Smooth muscle cell (in vitro differentiated cells): ENCODE measurements around the gene GINS1. TPM values are rescaled to one million over a fixed set of nuclear protein-coding genes. Genes with fewer than 3 reads are reported as not detected.

Source experiments
- DNase-seq: peaks from one replicate; lab custom pipeline; 2025; ENCODE audit not compliant: unreplicated experiment; lab: John Stamatoyannopoulos, UW
- H2AFZ ChIP-seq: fragments of 200-600 bp; sonication (generic); 2 replicates; pipeline ENCODE4 v1.6.0; 2016; ENCODE audit warnings: antibody characterized with exemption, low read depth, mild to moderate bottlenecking
- H3F3A ChIP-seq: fragments of 200-600 bp; sonication (generic); 2 replicates; pipeline ENCODE4 v1.6.0; 2017; ENCODE audit warnings: antibody characterized with exemption, low read depth
- H3K27ac ChIP-seq: fragments of 200-600 bp; sonication (generic); 2 replicates; pipeline ENCODE4 v1.5.1; 2016; ENCODE audit warnings: low read depth, mild to moderate bottlenecking
- H3K27me3 ChIP-seq: fragments of 200-600 bp; sonication (generic); 2 replicates; pipeline ENCODE4 v1.6.1; 2016; ENCODE audit warnings: low read depth, mild to moderate bottlenecking
- H3K36me3 ChIP-seq: fragments of 200-600 bp; sonication (generic); 2 replicates; pipeline ENCODE4 v1.5.1; 2016; ENCODE audit warnings: low read depth
- H3K4me1 ChIP-seq: fragments of 200-600 bp; sonication (generic); 2 replicates; pipeline ENCODE4 v1.5.1; 2016; ENCODE audit warnings: low read depth
- H3K4me2 ChIP-seq: fragments of 200-600 bp; sonication (generic); 2 replicates; pipeline ENCODE4 v1.6.0; 2016; ENCODE audit warnings: mild to moderate bottlenecking
- H3K4me3 ChIP-seq: fragments of 200-600 bp; sonication (generic); 2 replicates; pipeline ENCODE4 v1.5.1; 2016; ENCODE audit warnings: mild to moderate bottlenecking
- H3K79me2 ChIP-seq: fragments of 200-600 bp; sonication (generic); 2 replicates; pipeline ENCODE4 v1.6.0; 2016; ENCODE audit warnings: low read depth, mild to moderate bottlenecking
- H3K9ac ChIP-seq: fragments of 200-600 bp; sonication (generic); 2 replicates; pipeline ENCODE4 v1.6.0; 2016; ENCODE audit warnings: low read depth
- H3K9me3 ChIP-seq: fragments of 200-600 bp; sonication (generic); replicated peaks from 2 replicates; pipeline ENCODE4 v1.5.1; 2016; ENCODE audit warnings: low read depth
- H4K20me1 ChIP-seq: fragments of 200-600 bp; sonication (generic); 2 replicates; pipeline ENCODE4 v1.6.0; 2016; ENCODE audit warnings: low read depth
- CTCF ChIP-seq: fragments of 200-600 bp; sonication (generic); IDR thresholded peaks from 2 replicates; pipeline ENCODE4 v1.5.1; 2017; ENCODE audit warnings: borderline replicate concordance, mild to moderate bottlenecking, antibody characterized with exemption; ENCODE audit not compliant: insufficient read depth, poor library complexity, severe bottlenecking
- WGBS: methylation state at CpG from one replicate; pipeline ENCODE4 v1.1.7; 2016; ENCODE audit warnings: low lambda C conversion rate; 5-methylcytosine and 5-hydroxymethylcytosine counted together
- polyA plus RNA-seq: library from polyadenylated mRNA; unstranded; fragments of >200 nt; fragmentation: Nextera tagmentation; extraction: Ambion mirVana; gene quantifications from 2 replicates; pipeline ENCODE4 v1.2.1, GENCODE V29; 2016
- total RNA-seq: library from RNA; depleted of rRNA; stranded (reverse); fragments of >200 nt; gene quantifications from 2 replicates; pipeline ENCODE4 v1.2.3, GENCODE V29; 2014

Gene GINS1
- total and polyA plus RNA-seq, 2 experiments from 2014 or later: 5.9 to 9.3 TPM

GRCh38 chr20:25487975-25488374 lies 80.5 kb downstream of the GINS1 start:
- no peak overlapping the region for H3K4me2 ChIP-seq
- WGBS: 100% methylated on average over 11 of the region's 11 CpGs
- H3F3A ChIP-seq: no peaks in the 10 kb centered on the region
- H3K9ac ChIP-seq: no peak overlapping the region
- no peak for TF ChIP-seq CTCF
- no peaks in the 10 kb centered on the region for H3K79me2 ChIP-seq
- H3K4me1 ChIP-seq: no peaks in the 10 kb centered on the region
- no peak for DNase-seq
- no peaks in the 10 kb centered on the region for H3K27me3 ChIP-seq
- no peaks in the 10 kb centered on the region for H3K9me3 ChIP-seq
- no peak overlapping the region for H3K27ac ChIP-seq
- H3K36me3 ChIP-seq: peaks cover 4% of the 10 kb centered on the region
- H4K20me1 ChIP-seq: peaks cover 8% of the 10 kb centered on the region
- H3K4me3 ChIP-seq: no peak overlapping the region
- H2AFZ ChIP-seq: no peak overlapping the region

GRCh38 chr20:25489221-25489871 lies 81.9 kb downstream of the GINS1 start:
- H3K9ac ChIP-seq: no peak overlapping the region
- H2AFZ ChIP-seq: no peak overlapping the region
- H3K27me3 ChIP-seq: no peaks in the 10 kb centered on the region
- 98% methylated on average over 10 of the region's 15 CpGs for WGBS
- no peak overlapping the region for H3K4me2 ChIP-seq
- no peak overlapping the region for H3K27ac ChIP-seq
- TF ChIP-seq CTCF: no peak
- no peaks in the 10 kb centered on the region for H3F3A ChIP-seq
- H3K4me3 ChIP-seq: no peak overlapping the region
- H3K9me3 ChIP-seq: no peaks in the 10 kb centered on the region
- DNase-seq: no peak
- H4K20me1 ChIP-seq: no peaks in the 10 kb centered on the region
- H3K79me2 ChIP-seq: no peaks in the 10 kb centered on the region
- H3K36me3 ChIP-seq: peaks cover 4% of the 10 kb centered on the region
- H3K4me1 ChIP-seq: no peaks in the 10 kb centered on the region

GRCh38 chr20:25490656-25491445 lies 83.4 kb downstream of the GINS1 start:
- H3K79me2 ChIP-seq: no peaks in the 10 kb centered on the region
- WGBS: 94% methylated on average over 15 of the region's 15 CpGs

More at GRCh38 chr20:25490656-25491445, 83.4 kb downstream of the GINS1 start:
- no peak for TF ChIP-seq CTCF
- no peaks in the 10 kb centered on the region for H3K4me1 ChIP-seq
- DNase-seq: no peak
- H3K27ac ChIP-seq: no peak overlapping the region
- no peaks in the 10 kb centered on the region for H3K27me3 ChIP-seq
- H3K4me3 ChIP-seq: no peak overlapping the region
- H3K4me2 ChIP-seq: no peak overlapping the region
- H3F3A ChIP-seq: no peaks in the 10 kb centered on the region
- H3K9me3 ChIP-seq: no peaks in the 10 kb centered on the region
- H2AFZ ChIP-seq: no peak overlapping the region
- H4K20me1 ChIP-seq: no peaks in the 10 kb centered on the region
- no peak overlapping the region for H3K9ac ChIP-seq
- peaks cover 4% of the 10 kb centered on the region for H3K36me3 ChIP-seq
